Measurements from ENCODE around the gene ZNF496.
"Not testable (repeated sequence)": the region's sequence is repeated elsewhere in the genome, so short reads cannot be mapped to it uniquely, and the experiment has no call there.

The ZNF496 gene

GRCh38 chr1:247358920-247359319 is 27.3 kb upstream of the ZNF496 start:
- DNase-seq (ENCODE audit: low read depth): no peak

- no peak for DNase-seq (ENCODE audit: low read depth)
Observed at GRCh38 chr1:247357781-247358211, 26.1 kb upstream of the ZNF496 start.

GRCh38 chr1:247357052-247357780 is 25.5 kb upstream of the ZNF496 start:
- DNase-seq (ENCODE audit: low read depth): no peak

DNA sequence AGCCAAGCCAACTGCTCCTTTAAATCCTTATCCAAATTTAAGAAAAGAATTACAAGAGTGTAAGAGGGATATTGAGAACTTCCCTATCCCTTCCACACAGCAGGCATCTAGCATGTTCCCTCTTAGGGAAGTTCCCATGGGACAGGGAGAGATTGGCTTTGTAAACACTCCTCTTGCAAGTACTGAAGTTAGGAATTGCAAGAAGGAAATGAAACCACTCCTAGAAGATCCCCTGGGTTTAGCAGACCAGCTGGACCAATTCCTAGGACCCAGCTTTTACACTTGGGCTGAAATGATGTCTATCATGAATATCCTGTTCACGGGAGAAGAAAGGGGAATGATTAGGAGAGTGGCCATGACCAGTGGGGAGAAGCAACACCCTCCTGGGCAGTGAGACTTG is 23.5 kb upstream of the ZNF496 start:
- not testable (repeated sequence) for DNase-seq (ENCODE audit: low read depth)

DNA sequence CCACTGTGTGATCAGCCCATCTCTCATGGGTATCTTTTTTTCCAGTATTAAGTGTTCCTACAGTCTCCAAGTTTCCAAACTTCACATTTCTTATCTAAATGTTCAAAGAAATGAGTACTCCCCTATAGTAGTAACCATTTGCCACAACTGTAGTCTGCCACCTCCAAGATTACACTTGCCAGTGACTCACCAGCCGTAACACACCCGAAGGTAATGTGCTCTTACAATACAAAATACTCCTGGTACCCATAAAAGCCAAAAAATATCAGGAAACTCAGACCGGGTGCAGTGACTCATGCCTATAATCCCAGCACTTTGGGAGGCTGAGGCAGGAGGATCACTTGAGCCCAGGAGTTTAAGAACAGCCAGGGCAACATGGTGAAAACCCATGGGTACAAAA is 20.5 kb upstream of the ZNF496 start:
- DNase-seq (ENCODE audit: low read depth): no peak

DNA sequence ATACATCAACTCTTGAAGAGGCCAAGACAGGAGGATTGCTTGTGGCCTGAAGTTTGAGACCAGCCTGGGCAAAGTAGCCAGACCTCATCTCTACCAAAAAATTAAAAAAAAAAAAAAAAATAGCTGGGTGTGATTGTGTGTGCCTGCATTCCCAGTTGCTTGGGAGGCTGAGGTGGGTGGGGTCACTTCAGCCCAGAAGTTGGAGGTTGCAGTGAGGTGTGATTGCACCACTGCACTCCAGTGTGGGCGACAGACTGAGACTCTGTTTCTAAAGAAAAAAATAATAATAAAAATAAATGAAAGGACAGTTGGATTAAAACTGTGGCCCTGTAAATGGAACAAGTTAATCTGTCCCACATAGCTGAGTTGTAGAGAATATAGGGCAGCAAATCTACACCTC is 18.9 kb upstream of the ZNF496 start:
- no peak for DNase-seq (ENCODE audit: low read depth)

GRCh38 chr1:247347477-247348222 is 16.0 kb upstream of the ZNF496 start:
- no peak for DNase-seq (ENCODE audit: low read depth)

GRCh38 chr1:247345881-247346280 is 14.2 kb upstream of the ZNF496 start:
- no peak for DNase-seq (ENCODE audit: low read depth)

- DNase-seq (ENCODE audit: low read depth): no peak
Observed at GRCh38 chr1:247343801-247344200, 12.1 kb upstream of the ZNF496 start.

DNA sequence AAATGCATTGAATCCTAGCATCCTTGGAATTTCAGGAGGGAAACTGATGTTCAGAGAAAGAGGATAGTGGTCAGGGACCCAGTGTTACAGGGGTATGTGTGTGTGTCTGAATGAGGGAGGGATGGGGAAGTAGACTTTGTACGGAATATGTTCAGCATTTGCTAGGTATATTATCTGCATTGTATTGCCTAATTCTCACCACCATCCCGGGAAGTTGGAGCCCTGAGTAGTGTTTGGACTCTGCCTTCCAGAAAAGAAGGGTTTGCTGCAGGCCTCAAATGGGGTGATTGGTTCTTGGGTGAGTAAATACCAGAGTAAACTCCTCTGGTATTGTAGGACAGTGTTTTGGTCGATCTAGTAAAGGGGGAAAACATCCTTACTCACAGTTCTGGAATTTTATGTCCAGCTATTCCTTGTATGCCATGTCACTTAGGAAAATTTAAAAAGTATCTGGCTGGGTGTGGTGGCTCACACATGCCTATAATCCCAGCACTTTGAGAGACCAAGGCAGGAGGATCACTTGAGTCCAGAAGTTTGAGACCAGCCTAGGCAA is 7.1 kb upstream of the ZNF496 start:
- DNase-seq (ENCODE audit: low read depth): no peak

DNA sequence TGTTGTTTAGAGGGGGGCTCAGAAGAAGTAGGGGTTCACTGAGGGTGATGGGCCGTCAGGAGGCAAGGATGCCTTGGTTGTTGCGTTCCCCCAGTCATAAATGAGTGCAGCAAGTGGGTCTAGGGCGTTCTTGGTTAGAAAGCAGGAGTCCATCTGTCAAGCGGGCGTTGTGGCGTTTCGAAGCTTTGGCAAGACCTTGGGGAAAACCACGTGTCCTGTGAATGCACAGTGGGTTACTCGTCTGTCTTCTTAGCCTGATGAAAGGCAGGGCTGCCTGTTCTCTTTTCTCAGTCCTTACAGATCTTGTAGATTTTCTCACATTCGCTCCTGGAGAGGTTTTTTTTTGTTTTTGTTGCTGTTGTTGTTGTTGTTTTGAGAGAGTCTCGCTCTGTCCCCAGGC is 6.3 kb upstream of the ZNF496 start:
- no peak for DNase-seq (ENCODE audit: low read depth)

DNA sequence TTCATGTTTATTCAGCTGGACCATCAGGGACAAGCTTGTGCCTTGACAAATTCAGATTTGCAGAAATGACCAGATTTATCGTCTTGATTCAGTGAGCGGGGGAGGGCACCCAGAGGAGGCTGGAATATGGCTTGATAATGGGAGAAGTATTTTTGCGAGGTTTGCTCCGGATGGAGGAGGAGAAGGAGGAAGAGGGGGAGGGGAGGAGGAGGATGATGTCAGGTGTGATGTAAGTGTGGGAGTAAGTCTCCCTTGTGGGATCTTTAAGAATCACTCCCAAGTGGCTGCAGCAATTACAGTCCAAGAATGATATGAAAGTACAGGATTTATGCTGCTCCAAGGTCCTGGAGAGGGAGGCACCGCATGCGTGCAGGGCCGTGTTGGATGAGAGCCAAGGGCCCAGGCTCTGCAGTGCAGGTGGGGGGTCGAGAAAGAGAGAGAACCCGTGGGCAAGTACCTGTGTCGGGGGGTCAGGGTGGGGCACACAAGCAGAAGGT is 5.6 kb upstream of the ZNF496 start:
- DNase-seq (ENCODE audit: low read depth): no peak

DNA sequence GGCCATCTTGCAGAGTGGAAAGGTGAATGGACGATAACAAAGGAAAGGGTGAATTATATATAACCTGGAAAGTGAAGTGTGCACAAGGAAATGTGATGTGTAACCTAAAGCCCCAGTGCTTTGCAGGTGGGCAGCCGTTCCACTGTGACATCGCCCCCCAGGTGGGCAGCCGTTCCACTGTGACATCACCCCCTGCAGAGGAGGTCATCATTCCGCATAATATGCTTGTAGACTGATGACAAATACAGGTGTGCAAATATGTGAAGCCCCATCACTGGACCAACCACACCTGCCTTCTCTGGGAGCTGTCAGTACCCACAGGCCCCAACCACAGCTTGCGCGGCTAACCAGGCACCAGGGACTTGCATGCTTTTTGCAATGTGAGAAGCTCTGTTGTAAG is 4.7 kb upstream of the ZNF496 start:
- no peak for DNase-seq (ENCODE audit: low read depth)

- DNase-seq (ENCODE audit: low read depth): no peak
Observed at GRCh38 chr1:247335882-247336281, 4.2 kb upstream of the ZNF496 start.

DNA sequence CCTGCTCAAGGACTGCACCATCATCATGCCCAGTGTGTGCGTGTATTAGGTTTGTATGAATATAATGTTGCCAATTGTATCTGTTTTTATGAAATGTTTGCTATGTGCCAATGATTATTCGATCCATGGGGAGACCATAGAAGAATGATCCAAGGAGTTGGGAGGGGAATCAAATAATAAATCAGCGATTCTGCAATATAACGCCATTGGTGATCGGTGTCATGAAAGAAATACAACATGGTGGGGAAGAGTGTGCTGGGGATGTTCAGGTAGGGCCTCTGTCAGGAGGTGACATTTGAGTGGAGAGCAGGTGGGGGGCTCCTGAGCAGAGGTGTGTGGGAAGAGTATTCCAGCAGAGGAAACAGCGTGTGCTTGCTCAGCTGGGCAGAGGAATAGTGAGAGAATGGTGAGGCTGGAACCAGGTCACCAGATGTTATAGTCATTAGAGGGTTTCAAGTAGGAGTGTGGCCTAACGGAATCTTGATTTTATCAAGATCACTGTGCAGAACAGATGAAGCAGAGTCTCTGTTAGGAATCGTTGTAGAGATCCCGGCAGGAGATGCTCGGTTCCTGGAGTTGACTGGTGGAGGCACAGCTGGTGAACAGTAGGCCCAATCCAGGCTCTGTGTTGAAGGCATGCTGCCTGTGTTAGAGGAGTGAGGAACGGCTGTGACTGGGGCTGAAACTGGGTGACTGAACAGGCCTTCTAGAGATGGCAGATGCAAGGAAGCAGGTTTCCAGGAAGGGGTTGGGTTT is 2.9 kb upstream of the ZNF496 start:
- DNase-seq (ENCODE audit: low read depth): no peak

DNA sequence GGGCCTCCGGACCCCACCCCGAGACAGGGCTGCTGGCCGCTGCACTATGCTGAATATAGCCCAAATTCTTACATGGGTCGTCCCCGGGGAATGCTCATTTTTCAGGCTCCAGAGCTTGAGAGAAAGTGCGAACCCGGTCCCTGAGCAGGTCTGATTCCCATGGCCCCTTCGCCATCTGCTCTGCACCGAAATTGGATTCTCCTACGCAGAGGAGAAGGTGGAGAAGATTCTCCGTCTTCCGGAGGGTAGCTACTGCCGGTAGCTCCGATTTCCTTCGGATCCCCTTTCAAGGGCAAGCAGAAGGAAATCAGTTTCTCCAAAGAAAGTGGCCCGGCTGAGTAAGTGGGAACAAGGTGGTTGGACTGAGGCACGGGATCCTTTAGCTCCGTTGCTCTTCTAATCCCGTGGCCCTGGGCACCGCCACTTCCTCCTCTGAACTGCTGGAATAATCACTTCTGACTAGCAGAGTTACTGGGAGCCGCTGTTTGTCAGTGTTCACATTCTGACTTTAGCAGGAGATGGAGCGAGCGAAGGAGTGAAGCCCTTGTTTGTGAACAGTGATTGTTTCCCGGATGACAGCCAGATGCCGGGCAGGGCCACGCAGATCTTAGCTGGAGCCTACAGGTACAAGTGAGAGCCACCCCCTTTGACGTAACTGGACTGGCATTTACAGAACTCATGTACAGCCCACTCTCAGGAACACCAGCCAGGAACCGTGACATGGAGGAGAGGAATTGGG is 1.1 kb upstream of the ZNF496 start:
- DNase-seq (ENCODE audit: low read depth): no peak

- DNase-seq (ENCODE audit: low read depth): peak; percentile 38
Observed at GRCh38 chr1:247332215-247332622, 552 bp upstream of the ZNF496 start.

DNA sequence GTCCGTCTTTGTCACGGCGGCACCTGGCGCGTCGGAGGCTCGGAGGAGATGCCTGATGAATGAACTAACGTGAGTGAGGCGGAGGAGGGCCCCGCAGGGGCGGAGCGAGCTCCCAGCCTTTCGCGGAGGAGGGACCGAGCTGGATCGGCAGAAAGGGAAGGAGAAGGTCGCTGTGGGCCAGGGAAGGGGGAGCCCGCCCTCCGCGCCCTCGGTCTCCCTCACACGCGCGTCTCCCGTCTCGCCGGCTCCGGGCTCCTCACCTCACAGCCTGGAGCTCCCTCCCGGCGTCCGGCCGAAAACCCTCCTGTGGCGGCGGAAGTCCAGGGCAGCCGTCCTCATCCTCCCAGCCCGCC is 519 bp downstream of the ZNF496 start:
- DNase-seq (ENCODE audit: low read depth): peak; percentile 68

GRCh38 chr1:247330548-247331171 is 1.0 kb downstream of the ZNF496 start:
- DNase-seq (ENCODE audit: low read depth): no peak

GRCh38 chr1:247329097-247329617 is 2.5 kb downstream of the ZNF496 start:
- no peak for DNase-seq (ENCODE audit: low read depth)

DNA sequence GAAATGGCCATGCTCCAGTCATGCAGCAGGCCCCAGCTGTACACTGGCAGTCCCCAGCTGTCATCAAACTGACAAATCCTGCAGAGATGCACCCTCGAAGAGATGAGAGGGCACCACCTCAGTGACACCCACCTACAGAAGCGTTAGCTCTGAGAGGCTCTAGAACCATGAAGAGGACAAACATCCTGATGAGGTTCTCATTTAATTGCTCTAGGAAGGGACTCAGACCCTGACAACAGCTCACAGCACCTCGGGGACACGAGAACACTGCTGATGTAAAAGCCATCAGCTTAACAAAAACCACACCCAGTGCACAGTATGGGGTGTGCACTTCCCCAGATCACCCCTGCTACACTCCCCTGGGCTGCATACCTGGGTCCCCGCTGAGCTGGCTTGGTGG is 3.4 kb downstream of the ZNF496 start:
- DNase-seq (ENCODE audit: low read depth): no peak

Data from stimulated activated CD4-positive, alpha-beta T cell treated with anti-CD3 and anti-CD28 coated beads, Interleukin-2, amount 100 ng/mL, for 4 hours (primary cell).